ENCODE measurements around the gene SCRN2. TPM values are rescaled to one million over a fixed set of nuclear protein-coding genes. Genes with fewer than 3 reads are reported as not detected.

Gene SCRN2
- total RNA-seq, 1 donor from 2014 or later = 21.3 TPM

DNA sequence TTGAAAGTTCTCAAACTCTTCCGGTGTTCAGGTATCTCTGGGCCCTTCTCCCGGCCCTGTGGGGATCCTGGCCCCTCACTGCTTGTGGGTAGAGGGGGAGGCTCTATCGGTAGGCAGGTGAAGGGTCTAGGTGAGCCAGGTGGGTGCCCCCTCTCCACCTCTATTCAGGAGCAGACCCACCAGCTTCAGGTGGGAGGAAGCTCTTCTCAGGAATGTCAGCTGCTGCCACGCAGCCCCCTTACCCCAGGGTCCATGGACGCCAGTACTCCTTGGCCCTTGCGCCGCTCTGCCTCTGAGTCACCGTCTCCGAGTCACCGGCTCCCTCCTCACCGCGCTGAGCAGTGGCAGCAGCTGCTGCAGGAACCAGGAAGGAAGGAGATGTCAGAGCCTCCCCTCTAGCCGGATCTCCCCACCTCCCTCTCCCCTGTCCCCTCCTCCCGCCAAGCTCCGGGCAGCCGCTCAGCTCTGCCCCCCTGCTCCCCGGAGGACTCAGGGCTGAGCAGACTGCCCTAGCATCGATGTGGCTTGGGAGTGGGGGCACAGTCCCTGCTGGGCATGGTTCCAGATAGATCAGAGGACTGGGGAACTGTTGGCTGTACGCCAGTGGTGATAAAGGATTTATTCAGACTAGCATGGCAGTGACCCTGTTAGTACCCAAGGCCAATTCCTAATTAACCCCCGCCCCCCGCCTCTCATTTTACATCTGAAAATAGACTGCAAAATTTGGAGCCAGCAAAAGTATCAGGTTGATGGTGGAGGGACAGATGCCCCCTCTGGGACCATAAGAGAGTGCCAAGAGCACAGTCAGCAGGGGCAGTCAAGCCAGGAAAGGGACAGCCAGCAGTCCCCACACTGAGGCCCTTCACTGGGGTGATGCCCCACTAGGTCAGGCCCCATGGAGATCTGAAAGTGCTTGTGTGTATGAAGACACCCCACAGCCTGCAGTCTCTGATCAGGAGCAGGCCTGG lies 19.4 kb downstream of the SCRN2 start, which contains the start of gene OSBPL7:
TSS of gene OSBPL7 (minus strand) at position 371 of the 968 bp plus-strand sequence. CDS start 1,516 bp downstream, outside the sequence.
- DNase-seq (ENCODE audit: low read depth) = peak; percentile 80

DNA sequence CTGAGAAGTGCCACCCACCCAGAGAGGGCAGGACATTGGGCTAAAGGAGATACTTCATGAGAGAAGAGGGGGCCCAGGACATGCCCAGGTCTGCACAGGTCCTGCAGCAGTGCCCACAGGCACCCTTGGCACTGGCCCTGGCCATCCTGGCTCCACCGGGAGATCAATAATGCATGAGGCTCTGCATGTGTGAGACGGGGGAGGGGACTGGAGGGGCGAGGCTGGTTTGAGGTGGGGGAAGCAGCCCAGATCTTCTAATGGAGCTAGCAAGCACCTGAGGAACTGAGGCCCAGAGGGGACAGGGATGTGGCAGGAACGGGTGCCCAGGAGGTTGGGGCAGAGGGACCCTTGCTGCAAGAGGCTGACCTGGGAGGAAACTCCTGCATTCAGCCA lies 20.0 kb downstream of the SCRN2 start:
- no peak for DNase-seq (ENCODE audit: low read depth)

DNA sequence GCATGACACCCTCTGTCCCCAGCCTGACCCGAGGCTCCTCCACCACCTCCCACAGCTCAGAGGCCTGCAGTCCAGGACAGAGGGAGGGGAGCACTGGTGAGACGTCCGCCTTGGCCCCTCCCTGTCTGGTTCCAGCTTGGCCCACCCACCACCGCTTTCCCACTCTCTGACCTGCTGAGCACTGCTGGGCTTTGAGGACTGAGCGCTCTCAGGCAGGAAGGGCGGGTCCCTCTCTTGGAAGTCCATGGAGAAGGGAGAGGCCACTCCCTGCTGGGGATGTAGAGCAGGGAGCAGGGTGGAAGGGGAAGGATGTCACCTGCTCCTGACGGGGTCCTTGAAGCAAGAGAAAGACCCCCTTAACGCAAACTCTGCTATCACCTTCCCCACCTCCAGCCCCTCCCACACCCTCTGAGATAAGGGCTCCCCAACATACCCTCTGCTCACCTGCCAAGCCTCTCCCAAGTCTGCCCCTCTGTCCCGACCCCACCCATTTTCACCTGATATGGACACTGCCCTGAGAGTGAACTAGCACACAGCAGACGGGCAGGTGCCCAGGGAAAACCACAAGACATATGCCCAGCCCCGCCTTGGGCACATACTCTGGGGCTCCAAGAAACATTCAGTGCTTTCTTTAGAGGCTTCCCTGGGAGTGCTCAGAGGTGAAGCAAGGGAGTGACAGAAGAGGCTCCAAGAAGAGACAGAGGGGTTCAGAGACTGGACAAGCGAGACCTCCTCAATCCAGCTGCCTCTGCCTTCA lies 20.9 kb downstream of the SCRN2 start:
- DNase-seq (ENCODE audit: low read depth) = no peak

DNA sequence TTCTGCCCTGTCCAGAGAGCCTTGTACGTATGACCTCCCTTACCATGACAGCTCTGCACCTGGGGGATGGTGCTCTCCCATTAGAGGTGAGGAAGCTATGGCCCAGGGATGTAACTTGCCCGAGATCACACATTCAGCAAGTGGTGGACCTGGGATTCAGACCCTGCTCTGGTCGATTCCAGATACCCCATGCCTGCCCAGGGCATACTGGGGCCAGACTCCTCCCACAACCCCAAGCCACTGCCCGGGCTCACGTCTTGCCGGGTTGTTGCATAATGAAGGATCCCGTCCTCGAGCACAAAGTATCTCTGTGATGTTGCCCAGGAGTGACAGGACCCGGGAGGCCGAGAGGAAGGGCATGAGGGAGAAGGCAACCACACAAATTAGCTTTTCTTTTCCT lies 21.6 kb downstream of the SCRN2 start:
- no peak for DNase-seq (ENCODE audit: low read depth)

DNA sequence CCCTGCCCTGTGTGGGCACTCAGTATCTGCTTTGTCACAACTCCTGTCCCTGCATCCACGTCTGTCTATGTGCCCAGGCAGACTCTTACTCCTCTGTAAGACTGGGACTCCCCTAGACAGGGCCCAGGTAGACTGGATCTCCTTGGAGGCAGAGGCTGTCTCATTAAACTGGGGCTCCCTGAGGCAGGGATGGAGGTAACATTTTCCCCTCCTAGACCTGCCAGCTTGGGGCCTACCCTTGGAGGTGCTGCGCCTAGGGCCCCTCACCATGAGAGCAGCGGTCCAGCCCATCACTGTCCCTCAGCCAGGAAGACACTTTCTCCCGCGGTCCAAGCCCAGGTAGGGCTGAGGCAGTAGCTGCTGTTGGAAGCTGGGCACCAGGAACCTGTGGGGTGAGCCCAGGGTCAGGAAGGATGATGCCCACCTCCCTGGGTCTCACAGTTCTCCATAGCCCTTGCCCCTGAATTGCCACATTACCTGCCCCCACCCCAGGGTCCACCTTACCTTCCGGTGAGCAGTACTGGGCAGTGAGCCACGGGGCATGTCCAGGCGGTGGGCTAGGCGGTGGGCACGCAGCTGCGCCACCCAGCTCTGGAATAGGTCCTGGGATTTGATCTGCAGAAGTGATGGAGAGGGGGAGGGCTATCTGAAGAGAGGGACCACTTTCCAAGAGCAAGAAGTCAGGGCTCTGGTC lies 22.9 kb downstream of the SCRN2 start:
- DNase-seq (ENCODE audit: low read depth) = no peak

DNA sequence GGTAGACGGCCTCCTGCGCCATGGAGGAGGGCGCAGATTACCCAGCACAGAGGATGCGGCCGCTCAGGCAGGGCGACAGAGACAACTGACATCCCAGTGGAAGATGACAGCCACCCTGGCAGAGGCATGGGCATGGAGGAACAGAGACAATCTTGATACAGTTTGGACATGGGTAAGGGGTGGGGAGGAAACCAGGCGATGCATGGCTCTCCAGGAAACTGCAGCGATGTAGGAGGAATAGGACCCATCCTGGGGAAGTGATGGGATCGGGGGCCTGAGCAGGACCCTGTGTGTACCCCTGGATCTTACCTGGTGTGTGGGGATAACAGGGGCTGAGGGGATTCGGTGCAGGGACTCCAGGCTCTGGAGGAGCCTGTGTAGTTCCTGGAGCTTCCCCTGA lies 24.1 kb downstream of the SCRN2 start:
- DNase-seq (ENCODE audit: low read depth) = no peak

DNA sequence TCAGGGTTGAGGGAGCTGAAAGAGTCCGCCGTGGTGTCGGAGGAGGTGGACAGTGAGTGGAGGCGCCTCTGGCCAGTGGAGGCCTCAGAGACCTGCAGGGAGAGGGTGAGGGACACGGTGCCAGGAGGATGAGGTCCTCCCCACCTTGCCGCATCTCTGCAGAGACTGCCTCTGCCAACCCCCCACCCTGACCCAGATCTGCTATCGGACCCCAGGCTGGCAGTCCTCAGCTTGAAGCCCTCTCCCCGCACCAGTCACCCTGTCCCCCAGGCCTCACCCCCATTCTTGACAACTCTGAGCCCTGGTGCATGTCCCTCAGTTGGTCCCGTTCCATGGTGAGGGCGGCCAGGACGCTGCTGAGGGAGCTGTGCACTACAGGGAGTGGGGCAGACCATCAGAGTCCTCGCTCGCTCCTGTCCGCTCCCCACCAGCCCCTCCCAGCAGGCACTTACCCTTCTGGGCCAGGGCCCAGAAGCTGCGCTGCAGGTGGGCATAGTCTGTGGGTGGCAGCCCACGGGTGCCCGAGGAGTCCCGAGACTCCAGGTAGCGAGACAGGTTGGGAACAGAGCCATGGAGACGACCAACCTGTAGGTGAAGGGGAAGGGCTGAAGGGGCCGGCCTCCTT lies 24.9 kb downstream of the SCRN2 start:
- no peak for DNase-seq (ENCODE audit: low read depth)

DNA sequence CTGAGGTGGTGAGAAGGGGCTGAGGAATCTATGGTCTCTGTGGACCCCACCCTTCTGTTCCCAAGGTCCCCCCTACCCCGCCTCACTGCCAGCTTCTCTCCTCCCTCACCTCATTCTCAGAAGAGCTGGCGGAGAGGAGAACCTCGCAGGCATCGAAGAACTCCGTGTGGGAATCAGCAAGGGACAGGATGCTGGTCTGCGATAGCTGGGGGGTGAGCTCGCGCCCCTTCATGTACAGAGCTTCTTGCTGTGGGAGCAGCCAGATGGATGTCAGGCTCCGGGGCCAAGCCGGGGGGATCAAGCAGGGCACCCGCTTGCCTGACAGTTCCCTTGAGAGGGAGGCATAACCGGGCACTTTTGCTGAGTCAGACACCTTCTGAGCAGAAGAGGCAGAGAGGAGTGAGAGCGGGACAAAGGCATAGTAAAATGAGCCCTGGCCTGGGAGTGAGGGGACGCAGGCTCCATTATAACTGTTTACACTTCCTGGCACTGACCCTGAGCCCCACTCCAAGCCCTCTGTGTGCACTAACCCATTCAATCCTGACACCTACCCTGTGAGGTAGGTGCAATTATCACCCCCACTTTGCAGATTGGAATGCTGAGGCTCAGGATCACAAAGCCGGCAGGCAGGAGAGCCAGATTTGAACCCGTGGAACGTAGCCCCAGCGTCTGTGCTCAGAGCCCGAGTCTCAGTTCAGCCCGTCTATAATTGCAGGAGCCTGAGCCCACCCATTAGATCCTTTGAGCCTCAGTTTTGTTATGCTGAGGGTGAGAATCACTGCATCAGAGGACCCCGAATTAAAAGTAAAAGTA lies 25.8 kb downstream of the SCRN2 start:
- DNase-seq (ENCODE audit: low read depth) = no peak

DNA sequence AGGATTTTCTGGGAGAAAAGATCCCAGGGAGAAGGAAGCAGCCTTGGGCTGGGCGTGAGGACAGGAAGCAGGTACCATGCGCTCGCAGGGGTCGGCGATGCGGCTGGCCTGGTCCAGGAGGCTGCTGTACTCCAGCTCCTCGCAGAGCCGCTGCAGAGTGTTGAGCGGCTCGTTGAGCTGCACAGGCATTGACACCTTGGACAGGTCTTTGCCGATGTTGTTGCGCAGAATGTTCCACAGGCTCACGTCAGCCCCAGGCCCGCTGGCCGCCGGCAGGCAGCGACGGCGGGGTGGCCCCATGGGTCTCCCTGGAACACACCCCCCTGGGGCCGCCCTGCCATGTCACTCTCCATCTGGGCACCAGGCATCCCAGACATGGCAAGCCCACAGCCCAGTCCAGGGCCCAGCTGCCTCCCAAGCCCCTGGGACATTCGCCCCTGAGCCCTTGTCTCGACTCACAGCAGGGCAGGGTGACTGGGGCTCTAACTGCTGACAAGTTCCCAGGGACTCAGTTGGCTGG lies 27.5 kb downstream of the SCRN2 start:
- no peak for DNase-seq (ENCODE audit: low read depth)

DNA sequence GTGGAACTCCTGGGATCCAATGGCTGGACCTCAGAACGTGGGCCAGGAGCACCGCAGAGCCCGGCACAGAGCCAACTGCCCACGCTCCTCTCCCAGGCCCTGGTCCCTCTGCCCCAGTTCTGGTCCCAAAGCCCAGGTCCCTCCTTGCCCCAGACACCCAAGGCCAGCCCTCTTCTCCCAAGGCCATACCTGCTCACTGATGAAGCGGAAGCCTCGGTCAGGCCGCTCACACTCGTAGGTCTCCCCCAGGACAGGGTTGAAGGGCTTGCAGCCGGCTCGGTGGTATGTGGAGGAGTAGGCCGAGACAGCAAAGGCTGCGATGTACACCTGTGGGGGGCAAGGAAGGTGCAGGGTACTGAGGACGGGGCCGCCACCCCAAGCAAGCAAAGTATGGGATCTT lies 28.0 kb downstream of the SCRN2 start:
- no peak for DNase-seq (ENCODE audit: low read depth)

DNA sequence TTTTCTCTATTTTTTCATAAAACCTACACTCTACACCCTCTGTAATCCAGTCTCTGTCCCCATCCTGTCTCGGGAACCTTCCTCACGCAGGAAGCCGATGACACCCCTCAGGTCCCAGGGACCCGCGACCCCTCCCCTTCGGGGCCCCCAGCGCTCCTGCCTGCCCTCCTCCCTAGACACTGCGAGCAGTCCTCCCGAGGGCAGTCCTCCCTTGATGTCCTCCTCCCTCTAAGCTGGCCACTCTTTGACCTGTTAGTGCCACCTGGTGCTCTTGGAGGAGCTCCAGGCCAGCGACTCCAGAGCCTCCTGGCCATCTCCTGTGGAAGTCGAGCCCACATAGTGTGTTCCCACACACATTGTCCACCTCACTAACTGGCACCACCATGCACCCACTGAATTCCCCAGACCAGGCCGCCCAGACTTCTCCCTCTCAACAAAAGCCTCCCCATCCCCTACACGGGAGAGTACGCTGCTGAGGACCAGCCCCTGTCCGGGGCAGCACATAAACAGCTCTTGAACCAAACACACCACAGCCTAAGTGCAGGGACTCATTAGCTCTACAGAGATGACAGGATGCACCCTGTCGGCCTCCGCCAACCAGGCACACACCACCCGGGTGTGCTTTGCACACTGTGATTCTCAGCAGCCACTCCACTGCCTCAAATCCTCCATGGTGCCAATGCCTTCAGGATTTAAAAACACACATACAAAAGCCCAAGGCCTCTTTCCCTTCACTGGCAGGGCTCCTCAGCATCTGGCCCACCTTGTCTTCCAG lies 28.7 kb downstream of the SCRN2 start:
- no peak for DNase-seq (ENCODE audit: low read depth)

DNA sequence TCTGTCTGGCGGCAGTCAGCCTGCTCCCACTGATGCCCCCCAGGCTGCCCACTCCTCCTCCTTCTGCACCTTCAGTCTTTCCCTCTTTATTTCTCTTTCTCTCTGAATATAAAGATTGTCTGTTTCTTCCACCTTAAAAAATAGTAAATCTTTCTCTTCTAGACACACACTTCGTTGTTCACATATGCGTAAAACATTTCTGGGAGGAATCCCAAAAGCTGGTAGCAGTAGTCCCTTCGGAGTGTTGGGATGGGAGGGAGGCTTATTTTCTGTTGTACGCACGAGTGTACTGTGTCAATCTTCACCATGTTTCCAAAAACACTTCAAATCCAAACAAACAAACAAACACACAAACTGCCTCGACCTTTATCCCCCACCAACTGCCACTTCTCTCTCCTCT lies 29.4 kb downstream of the SCRN2 start:
- no peak for DNase-seq (ENCODE audit: low read depth)

DNA sequence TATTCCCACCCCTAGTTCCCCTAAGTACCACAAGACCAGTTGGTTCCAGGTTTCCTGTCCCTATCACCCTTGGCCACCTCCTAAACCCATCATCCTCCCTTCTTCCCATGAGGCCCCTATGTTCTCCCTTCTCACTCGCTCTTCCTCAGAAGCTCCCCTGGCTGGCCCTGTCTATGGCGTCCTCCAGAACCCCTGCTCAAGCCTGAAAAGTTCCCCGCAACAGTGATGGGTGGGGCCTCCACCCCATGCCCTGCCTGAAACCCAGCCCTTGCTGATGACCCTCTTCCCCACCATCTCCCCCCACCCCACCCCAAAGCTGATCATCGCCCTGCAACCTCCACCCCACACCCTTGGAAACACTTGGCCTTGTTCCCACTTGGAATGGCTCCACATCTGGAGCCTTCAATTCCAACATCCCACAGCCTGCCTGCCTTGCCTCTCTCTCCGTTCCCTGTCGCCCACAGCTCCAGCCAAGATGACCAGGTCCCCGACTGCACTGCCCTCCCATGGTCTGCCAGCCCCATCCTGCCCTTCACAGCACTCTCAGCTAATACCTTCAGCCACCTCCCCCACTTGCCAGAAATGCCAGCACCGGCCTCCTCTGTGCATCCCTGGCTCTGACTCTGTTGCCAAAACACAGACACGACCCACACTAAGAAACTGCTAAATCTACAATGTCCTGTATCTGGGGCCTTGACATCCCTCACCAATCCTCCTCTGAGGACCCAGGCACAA lies 30.0 kb downstream of the SCRN2 start:
- DNase-seq (ENCODE audit: low read depth) = no peak

DNA sequence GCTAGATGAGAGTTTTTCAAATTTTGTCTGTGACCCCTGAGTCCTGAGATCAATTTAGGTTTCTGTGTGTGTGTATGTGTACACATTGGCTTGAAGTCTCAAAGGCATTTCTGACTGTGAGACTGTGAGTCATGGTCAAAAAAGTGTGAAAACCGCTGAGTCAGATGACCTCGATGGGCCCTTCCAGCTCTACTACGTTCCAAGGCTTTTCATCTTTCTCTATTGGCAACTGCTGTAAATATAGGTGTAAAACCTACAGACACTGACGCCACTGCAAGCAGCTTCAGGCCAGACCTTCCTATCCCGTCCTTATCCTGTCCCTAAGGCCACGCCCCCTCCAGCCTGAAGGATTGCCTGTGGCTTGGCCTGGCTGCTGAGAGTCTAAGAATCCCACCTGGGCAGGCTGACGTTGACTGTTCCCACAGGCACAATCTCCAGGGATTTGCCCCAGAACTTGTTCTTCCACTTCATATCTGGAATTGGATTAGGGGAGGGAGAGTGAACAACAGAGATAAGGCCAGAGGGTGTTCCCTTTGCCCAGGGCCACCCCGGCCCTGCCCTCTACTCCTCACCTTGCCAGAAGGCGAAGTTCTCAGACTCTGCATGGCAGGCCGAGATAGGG lies 30.8 kb downstream of the SCRN2 start:
- DNase-seq (ENCODE audit: low read depth) = peak; percentile 95

DNA sequence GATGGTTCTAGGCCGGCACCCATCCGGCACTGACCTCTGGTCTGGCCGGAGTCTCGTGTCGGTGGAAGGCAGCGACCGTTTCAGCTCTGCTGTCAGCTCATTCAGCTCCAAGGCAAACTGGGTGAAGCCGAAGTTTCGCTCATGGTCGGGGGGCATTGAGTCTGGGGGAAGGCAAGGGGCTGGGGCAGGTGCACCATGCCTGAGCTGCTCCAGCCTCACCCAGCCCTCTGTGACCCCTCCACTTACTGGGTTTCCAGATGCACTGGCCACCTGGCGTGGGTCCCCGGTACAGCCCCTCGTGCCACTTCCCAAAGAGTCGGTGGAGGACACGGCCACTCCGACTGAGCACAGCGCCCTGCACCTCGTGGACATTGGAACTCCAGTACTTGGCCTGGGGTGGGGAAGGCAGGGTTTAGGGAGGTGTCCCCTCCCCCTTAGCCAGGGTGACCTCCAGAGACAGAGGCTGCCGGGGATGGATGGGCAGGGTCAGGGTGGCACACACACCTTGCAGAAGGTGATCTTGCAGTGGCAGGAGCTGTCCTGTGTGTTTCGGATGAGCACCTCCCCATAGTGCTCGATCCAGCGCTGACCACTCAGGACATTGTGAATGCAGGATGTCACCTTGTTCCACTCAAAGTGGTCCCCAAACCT lies 32.1 kb downstream of the SCRN2 start:
- DNase-seq (ENCODE audit: low read depth) = no peak

DNA sequence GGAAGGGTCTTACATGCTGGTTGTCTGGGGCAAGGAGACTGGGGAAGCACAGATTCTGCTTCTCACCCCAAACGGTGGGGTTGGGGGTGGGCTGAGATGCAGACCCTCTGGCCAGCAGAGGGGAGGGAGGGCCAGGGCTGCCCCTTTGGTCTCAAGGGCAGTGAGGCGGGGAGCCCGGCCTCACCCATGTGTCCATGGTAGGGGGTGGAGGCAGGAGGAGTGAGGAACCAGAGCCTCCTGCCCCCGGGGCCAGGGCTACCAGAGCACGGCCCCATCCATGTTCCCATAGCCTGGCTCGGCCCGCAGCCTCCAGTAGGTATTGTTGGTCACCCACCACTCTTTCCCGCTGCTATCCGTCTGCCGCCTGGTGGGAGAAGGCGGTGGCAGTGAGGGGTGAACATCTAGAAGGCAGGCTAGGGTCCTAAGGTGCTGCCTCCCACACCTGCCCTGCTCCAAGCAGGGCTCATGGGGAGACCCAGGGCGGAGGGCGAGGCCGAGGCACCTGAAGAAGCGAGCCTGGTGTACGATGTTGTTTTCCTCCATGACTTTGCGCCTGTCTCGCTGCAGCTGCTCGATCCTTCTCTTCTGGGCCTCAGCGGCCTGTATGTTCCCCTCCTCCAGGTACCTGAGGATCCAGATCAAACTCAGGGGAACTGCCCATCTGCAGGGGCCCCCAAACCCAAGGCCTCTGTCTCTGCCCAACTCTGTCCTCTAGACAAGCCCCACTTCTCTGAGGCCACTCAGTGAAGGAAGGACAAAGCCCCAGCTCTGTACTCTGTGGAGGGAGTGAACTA lies 32.8 kb downstream of the SCRN2 start:
- DNase-seq (ENCODE audit: low read depth) = no peak

DNA sequence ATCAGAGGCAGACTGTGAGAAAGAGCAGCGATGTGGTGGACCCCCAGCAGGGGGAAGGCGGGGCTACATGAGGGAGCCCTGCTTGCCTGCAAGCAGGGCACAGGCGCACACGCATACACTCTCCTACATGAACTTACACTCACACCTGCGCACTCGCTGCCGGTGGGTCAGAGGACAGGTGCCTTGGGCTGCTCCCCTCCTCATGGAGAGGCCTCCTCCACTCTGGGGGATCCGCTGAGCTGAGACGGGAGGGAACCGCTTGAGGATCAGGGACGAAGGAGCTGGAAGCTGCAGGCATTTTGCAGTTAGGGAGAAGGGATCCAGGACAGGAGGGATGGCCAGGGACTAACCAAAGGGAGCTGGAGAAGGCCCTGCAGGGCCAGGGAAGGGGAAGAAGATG lies 33.7 kb downstream of the SCRN2 start:
- no peak for DNase-seq (ENCODE audit: low read depth)

Measured in renal cortical epithelial cell (primary cell).